Nephron progenitor cell (in vitro differentiated cells): ENCODE measurements around the gene FGFRL1.
A peak's percentile ranks its signal among the peaks of the same experiment; 100 is the strongest.

ENCODE experiments used
- DNase-seq: peaks from one replicate; pipeline ENCODE4 v3.0.0; 2021
- H3K27ac Mint-ChIP-seq: 2 replicates; pipeline ENCODE4 v1.8.0; 2021; ENCODE audit warnings: mild to moderate bottlenecking, moderate library complexity, mixed read lengths
- H3K27me3 Mint-ChIP-seq: 2 replicates; pipeline ENCODE4 v1.8.0; 2021; ENCODE audit warnings: mild to moderate bottlenecking, low read depth, mixed read lengths; ENCODE audit not compliant: poor library complexity
- H3K36me3 Mint-ChIP-seq: 2 replicates; pipeline ENCODE4 v1.8.0; 2021; ENCODE audit warnings: low read depth, mixed read lengths
- H3K4me1 Mint-ChIP-seq: 2 replicates; pipeline ENCODE4 v1.8.0; 2021; ENCODE audit warnings: mixed read lengths
- H3K4me3 Mint-ChIP-seq: 2 replicates; pipeline ENCODE4 v1.8.0; 2021; ENCODE audit warnings: mild to moderate bottlenecking, moderate library complexity, mixed read lengths
- H3K9me3 Mint-ChIP-seq: 2 replicates; pipeline ENCODE4 v1.8.0; 2021; ENCODE audit warnings: mild to moderate bottlenecking, moderate library complexity, mixed read lengths
- TF ChIP-seq, protein P1 (sequence below): fragments of 200-600 bp; sonication (generic); IDR thresholded peaks from 2 replicates; pipeline ENCODE4 v1.5.0; 2021; ENCODE audit warnings: antibody characterized with exemption

FGFRL1 gene

GRCh38 chr4:1008840-1009541 lies 2.4 kb upstream of the FGFRL1 start:
- Mint-ChIP-seq H3K27me3 (peaks cover 61% of the 10 kb centered on the region), H3K27ac (no peak overlapping the region), H3K4me1 (peaks cover 22% of the 10 kb centered on the region), H3K4me3 (peak overlapping the region; percentile 63), H3K9me3 (peaks cover 30% of the 10 kb centered on the region), H3K36me3 (peaks cover 15% of the 10 kb centered on the region)
- TF ChIP-seq, protein P1, sequence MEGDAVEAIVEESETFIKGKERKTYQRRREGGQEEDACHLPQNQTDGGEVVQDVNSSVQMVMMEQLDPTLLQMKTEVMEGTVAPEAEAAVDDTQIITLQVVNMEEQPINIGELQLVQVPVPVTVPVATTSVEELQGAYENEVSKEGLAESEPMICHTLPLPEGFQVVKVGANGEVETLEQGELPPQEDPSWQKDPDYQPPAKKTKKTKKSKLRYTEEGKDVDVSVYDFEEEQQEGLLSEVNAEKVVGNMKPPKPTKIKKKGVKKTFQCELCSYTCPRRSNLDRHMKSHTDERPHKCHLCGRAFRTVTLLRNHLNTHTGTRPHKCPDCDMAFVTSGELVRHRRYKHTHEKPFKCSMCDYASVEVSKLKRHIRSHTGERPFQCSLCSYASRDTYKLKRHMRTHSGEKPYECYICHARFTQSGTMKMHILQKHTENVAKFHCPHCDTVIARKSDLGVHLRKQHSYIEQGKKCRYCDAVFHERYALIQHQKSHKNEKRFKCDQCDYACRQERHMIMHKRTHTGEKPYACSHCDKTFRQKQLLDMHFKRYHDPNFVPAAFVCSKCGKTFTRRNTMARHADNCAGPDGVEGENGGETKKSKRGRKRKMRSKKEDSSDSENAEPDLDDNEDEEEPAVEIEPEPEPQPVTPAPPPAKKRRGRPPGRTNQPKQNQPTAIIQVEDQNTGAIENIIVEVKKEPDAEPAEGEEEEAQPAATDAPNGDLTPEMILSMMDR: no peak
- no peak for DNase-seq

- DNase-seq: peak; percentile 80
- Mint-ChIP-seq H3K9me3 (peaks cover 30% of the 10 kb centered on the region), H3K36me3 (peaks cover 17% of the 10 kb centered on the region), H3K4me3 (no peak overlapping the region), H3K27ac (no peak overlapping the region), H3K27me3 (peaks cover 54% of the 10 kb centered on the region), H3K4me1 (peaks cover 27% of the 10 kb centered on the region)
- TF ChIP-seq, protein P1: peak; percentile 16
Measured at GRCh38 chr4:1009542-1010394, 1.7 kb upstream of the FGFRL1 start.

- no peak for DNase-seq
- H3K9me3 Mint-ChIP-seq: peaks cover 30% of the 10 kb centered on the region
- peaks cover 27% of the 10 kb centered on the region for H3K4me1 Mint-ChIP-seq
- TF ChIP-seq, protein P1: no peak
- H3K4me3 Mint-ChIP-seq: peak overlapping the region; percentile 77
- peaks cover 46% of the 10 kb centered on the region for H3K27me3 Mint-ChIP-seq
- H3K27ac Mint-ChIP-seq: no peak overlapping the region
- H3K36me3 Mint-ChIP-seq: peaks cover 17% of the 10 kb centered on the region
Measured at GRCh38 chr4:1010395-1011021, 918 bp upstream of the FGFRL1 start.

GRCh38 chr4:1011666-1012033 lies 224 bp downstream of the FGFRL1 start:
- Mint-ChIP-seq H3K27me3 (peaks cover 35% of the 10 kb centered on the region), H3K9me3 (peaks cover 21% of the 10 kb centered on the region), H3K4me3 (no peak overlapping the region), H3K27ac (no peak overlapping the region), H3K4me1 (peaks cover 32% of the 10 kb centered on the region), H3K36me3 (peaks cover 13% of the 10 kb centered on the region)
- DNase-seq: no peak
- TF ChIP-seq, protein P1: no peak

- H3K4me3 Mint-ChIP-seq: peak overlapping the region; percentile 71
Measured at GRCh38 chr4:1012034-1012739, 761 bp downstream of the FGFRL1 start.

More at GRCh38 chr4:1012034-1012739, 761 bp downstream of the FGFRL1 start:
- H3K4me1 Mint-ChIP-seq: peaks cover 32% of the 10 kb centered on the region
- peaks cover 8% of the 10 kb centered on the region for H3K36me3 Mint-ChIP-seq
- H3K27me3 Mint-ChIP-seq: peaks cover 29% of the 10 kb centered on the region
- TF ChIP-seq, protein P1: no peak
- peak; percentile 56 for DNase-seq
- peaks cover 16% of the 10 kb centered on the region for H3K9me3 Mint-ChIP-seq
- H3K27ac Mint-ChIP-seq: no peak overlapping the region
